Measurements from ENCODE around the gene VASP. TPM values are rescaled to one million over a fixed set of nuclear protein-coding genes. Genes with fewer than 3 reads are reported as not detected.

The VASP gene
- polyA plus RNA-seq, 12 donors = 42.2 to 71.3 (median 52.1) TPM; not detected in 1

- DNase-seq = no peak
Observed at GRCh38 chr19:45547211-45547770, 40.0 kb downstream of the VASP start.

- no peak for DNase-seq
Observed at GRCh38 chr19:45547965-45548609, 40.8 kb downstream of the VASP start.

GRCh38 chr19:45553464-45553863 lies 46.2 kb downstream of the VASP start:
- no peak for DNase-seq

GRCh38 chr19:45554481-45554880 lies 47.2 kb downstream of the VASP start:
- DNase-seq = no peak

- no peak for DNase-seq
Observed at GRCh38 chr19:45556835-45557234, 49.6 kb downstream of the VASP start.

- peak; percentile 14 for DNase-seq
Observed at GRCh38 chr19:45558399-45558878, 51.2 kb downstream of the VASP start.

GRCh38 chr19:45560038-45560437 lies 52.8 kb downstream of the VASP start:
- no peak for DNase-seq

GRCh38 chr19:45560686-45561085 lies 53.4 kb downstream of the VASP start:
- DNase-seq = no peak

- no peak for DNase-seq
Observed at GRCh38 chr19:45564131-45564780, 57.0 kb downstream of the VASP start.

- DNase-seq = no peak
Observed at GRCh38 chr19:45567609-45568008, 60.3 kb downstream of the VASP start.

GRCh38 chr19:45568732-45569131 lies 61.5 kb downstream of the VASP start:
- no peak for DNase-seq

- DNase-seq = no peak
Observed at GRCh38 chr19:45569619-45570421, 62.5 kb downstream of the VASP start.

- no peak for DNase-seq
Observed at GRCh38 chr19:45571457-45572220, 64.4 kb downstream of the VASP start.

GRCh38 chr19:45574526-45574925 lies 67.2 kb downstream of the VASP start:
- no peak for DNase-seq

GRCh38 chr19:45575216-45575615 lies 67.9 kb downstream of the VASP start:
- DNase-seq = no peak

Other genes with a start within 250 kb of the VASP start
- 1,000 to 10,000 TPM; 1,044 to 4,317 (median 2,408) TPM for gene CKM, start 184.6 kb upstream of the VASP start, polyA plus RNA-seq (ENCODE audit: insufficient read length in 12 of 12)
- 10 to 100 TPM in 1 of 12 donors, 1 to 10 TPM in 2, under 1 TPM in 6, not detected in 3; 0.12 to 23.1 (median 0.25) TPM for gene KLC3, start 166.7 kb upstream of the VASP start, polyA plus RNA-seq (ENCODE audit: insufficient read length in 12 of 12)
- 10 to 100 TPM in 11 of 12 donors, not detected in 1; 12.1 to 30.6 (median 15.7) TPM for gene ERCC2, start 136.9 kb upstream of the VASP start, polyA plus RNA-seq (ENCODE audit: insufficient read length in 12 of 12)
- gene PPP1R13L, start 102.4 kb upstream of the VASP start, polyA plus RNA-seq (ENCODE audit: insufficient read length in 12 of 12) = 10 to 100 TPM in 3 of 12 donors, 1 to 10 TPM in 8, not detected in 1; 2.4 to 48.5 (median 4.8) TPM
- gene POLR1G, start 100.8 kb upstream of the VASP start, polyA plus RNA-seq (ENCODE audit: insufficient read length in 12 of 12) = 10 to 100 TPM in 1 of 12 donors, 1 to 10 TPM in 10, not detected in 1; 2.9 to 22.4 (median 3.8) TPM
- gene ERCC1, start 83.6 kb upstream of the VASP start, polyA plus RNA-seq (ENCODE audit: insufficient read length in 12 of 12) = 100 to 1,000 TPM in 1 of 12 donors, 10 to 100 TPM in 10, not detected in 1; 79.9 to 113 (median 92.3) TPM
- gene FOSB, start 39.5 kb upstream of the VASP start, polyA plus RNA-seq (ENCODE audit: insufficient read length in 12 of 12) = 100 to 1,000 TPM in 4 of 12 donors, 10 to 100 TPM in 8; 21.4 to 403 (median 87.6) TPM
- 100 to 1,000 TPM in 8 of 12 donors, 10 to 100 TPM in 3, not detected in 1; 96.1 to 172 (median 118) TPM for gene RTN2, start 10.4 kb upstream of the VASP start, polyA plus RNA-seq (ENCODE audit: insufficient read length in 12 of 12)
- 1 to 10 TPM in 3 of 12 donors, under 1 TPM in 6, not detected in 3; 0.34 to 1.8 (median 0.82) TPM for gene PPM1N, start 9.0 kb upstream of the VASP start, polyA plus RNA-seq (ENCODE audit: insufficient read length in 12 of 12)
- 1 to 10 TPM in 11 of 12 donors, not detected in 1; 6.0 to 9.8 (median 7.1) TPM for gene OPA3, start 77.3 kb downstream of the VASP start, polyA plus RNA-seq (ENCODE audit: insufficient read length in 12 of 12)
- 1 to 10 TPM in 11 of 12 donors, not detected in 1; 2.3 to 8.4 (median 2.8) TPM for gene GPR4, start 94.7 kb downstream of the VASP start, polyA plus RNA-seq (ENCODE audit: insufficient read length in 12 of 12)
- 10 to 100 TPM in 5 of 12 donors, 1 to 10 TPM in 5, not detected in 2; 6.0 to 24.8 (median 9.9) TPM for gene EML2, start 131.9 kb downstream of the VASP start, polyA plus RNA-seq (ENCODE audit: insufficient read length in 12 of 12)
- 1 to 10 TPM in 2 of 12 donors, under 1 TPM in 6, not detected in 4; 0.17 to 1.4 (median 0.42) TPM for gene GIPR, start 160.7 kb downstream of the VASP start, polyA plus RNA-seq (ENCODE audit: insufficient read length in 12 of 12)
- gene SNRPD2, start 184.5 kb downstream of the VASP start, polyA plus RNA-seq (ENCODE audit: insufficient read length in 12 of 12) = 100 to 1,000 TPM in 11 of 12 donors, not detected in 1; 157 to 300 (median 239) TPM
- 1 to 10 TPM in 10 of 12 donors, not detected in 2; 2.6 to 5.9 (median 4.0) TPM for gene QPCTL, start 185.2 kb downstream of the VASP start, polyA plus RNA-seq (ENCODE audit: insufficient read length in 12 of 12)
- gene FBXO46, start 223.4 kb downstream of the VASP start, polyA plus RNA-seq (ENCODE audit: insufficient read length in 12 of 12) = 10 to 100 TPM in 8 of 12 donors, 1 to 10 TPM in 3, not detected in 1; 8.3 to 31.5 (median 13.2) TPM
- not detected for gene MEIOSIN, start 226.0 kb downstream of the VASP start, polyA plus RNA-seq (ENCODE audit: insufficient read length in 12 of 12)

All from muscle of arm (tissue), 12 donors.